Right lobe of liver (tissue), 6 donors: ENCODE data around the gene P2RX3. TPM values are rescaled to one million over a fixed set of nuclear protein-coding genes. Genes with fewer than 3 reads are reported as not detected.

Experiments
- ATAC-seq, 4 donors: fragments of 200-7000 bp; cut with Tn5 transposase; one replicate each; pipeline ENCODE4 v1.9.1; 2020; ENCODE audit warnings: mild to moderate bottlenecking in 4 of 4, moderate library complexity in 4 of 4
- DNase-seq, 3 donors: peaks; one replicate each; pipeline ENCODE4 v3.0.0-alpha.2; 2020
- H3K27ac ChIP-seq, 3 donors: fragments of 200-600 bp; one replicate each; pipeline ENCODE4 v1.8.0; 2022
- H3K27me3 ChIP-seq, 2 donors: fragments of 200-600 bp; one replicate each; pipeline ENCODE4 v1.8.0; 2022
- H3K36me3 ChIP-seq, 4 donors: fragments of 200-600 bp; sonication (generic) in 1 of 4; one replicate each; pipeline versions ENCODE4 v1.5.1 to v1.8.0; 2017 to 2022; ENCODE audit warnings: control low read depth in 1 of 4
- H3K4me1 ChIP-seq, 4 donors: fragments of 200-600 bp; sonication (generic) in 1 of 4; one replicate each; pipeline versions ENCODE4 v1.5.1 to v1.8.0; 2017 to 2022; ENCODE audit warnings: control low read depth in 1 of 4
- H3K4me3 ChIP-seq, 3 donors: fragments of 200-600 bp; one replicate each; pipeline ENCODE4 v1.8.0; 2022
- H3K9me3 ChIP-seq, 4 donors: fragments of 200-600 bp; sonication (generic) in 1 of 4; one replicate each; pipeline versions ENCODE4 v1.5.1 to v1.8.0; 2017 to 2022; ENCODE audit warnings: control low read depth in 1 of 4
- CTCF ChIP-seq, 4 donors: fragments of 200-600 bp in 3 of 4; fragments of 450-650 bp in 1 of 4; IDR thresholded peaks; one replicate each; pipeline versions ENCODE4 v1.5.1 to v1.8.0; 2016 to 2022; ENCODE audit warnings: antibody characterized with exemption in 4 of 4, mild to moderate bottlenecking in 2 of 4
- POLR2A ChIP-seq: fragments of 450-650 bp; IDR thresholded peaks from one replicate; pipeline ENCODE4 v1.6.1; 2017; ENCODE audit warnings: antibody characterized with exemption, mild to moderate bottlenecking
- WGBS: methylation state at CpG from one replicate; pipeline ENCODE4 v1.1.6; 2018; ENCODE audit warnings: low coverage, low lambda C conversion rate; ENCODE audit not compliant: insufficient coverage; ENCODE audit errors: missing lambda C conversion rate; 5-methylcytosine and 5-hydroxymethylcytosine counted together
- intact Hi-C, 2 donors: fragments of 100-400 bp; cut with DNase I; formaldehyde crosslinking; loops; one replicate each; pipeline versions ENCODE4 v1.11.2 to v1.14.1; 2022
- total RNA-seq, 6 experiments: library from RNA; depleted of rRNA in 2 of 6; stranded (reverse); fragments of >200 nt in 2 of 6; fragmentation: NEBNext Ultra II Directional in 3 of 6; extraction: Animal tissue kit (Norgen Biotek cat#: 25700) in 3 of 6; gene quantifications; one replicate each; pipeline versions ENCODE4 v1.1.0 to v1.2.4, GENCODE V29; 2016 to 2023
- donor health status: DM: no; HTN: yes; CAD: no.
- donor health status: DM: no; HTN: no; CAD: no.
- donor health status: DM: no; HTN: no; CAD: no.
- donor health status: DM: no; HTN: yes; CAD: no.
- donor health status: DM: no; HTN: yes; CAD: no.

The P2RX3 gene
- total RNA-seq, 6 experiments from 2014 or later = 0.63 to 2.1 (median 0.77) TPM; not detected in 2

DNA sequence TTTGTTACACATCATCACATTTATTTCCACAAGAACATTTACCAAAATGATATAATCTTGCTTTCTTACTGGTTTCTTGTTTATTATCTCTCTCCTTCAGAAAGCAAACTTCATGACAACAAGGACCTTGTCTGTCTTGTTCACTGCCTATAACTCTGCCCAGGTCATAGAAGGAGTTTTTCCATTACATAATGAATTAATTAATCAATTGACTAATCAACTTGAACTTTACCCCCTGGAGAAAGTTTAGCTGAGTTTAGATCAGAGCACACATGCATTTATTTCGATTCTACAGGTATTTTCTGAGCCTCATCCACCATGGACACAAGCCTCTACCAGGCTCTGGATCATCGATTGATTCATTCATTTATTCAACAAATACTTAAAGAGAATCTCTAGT lies 58.6 kb downstream of the P2RX3 start:
- Histone ChIP-seq H3K27me3 (no peaks in the 10 kb centered on the region), H3K9me3 (no peaks in the 10 kb centered on the region), H3K4me1 (peaks cover 0 to 12% (median 2%) of the 10 kb centered on the region in 4 donors), H3K4me3 (no peak overlapping the region), H3K27ac (no peak overlapping the region), H3K36me3 (no peaks in the 10 kb centered on the region)
- intact Hi-C loops = no loop called here
- TF ChIP-seq POLR2A = no peak
- TF ChIP-seq CTCF (IDR thresholded peaks at IDR 0.05) = no peak
- DNase-seq = no peak
- 54% methylated on average over 2 of the region's 2 CpGs for WGBS
- ATAC-seq = peak in 1 of 4 donors; percentile 53

DNA sequence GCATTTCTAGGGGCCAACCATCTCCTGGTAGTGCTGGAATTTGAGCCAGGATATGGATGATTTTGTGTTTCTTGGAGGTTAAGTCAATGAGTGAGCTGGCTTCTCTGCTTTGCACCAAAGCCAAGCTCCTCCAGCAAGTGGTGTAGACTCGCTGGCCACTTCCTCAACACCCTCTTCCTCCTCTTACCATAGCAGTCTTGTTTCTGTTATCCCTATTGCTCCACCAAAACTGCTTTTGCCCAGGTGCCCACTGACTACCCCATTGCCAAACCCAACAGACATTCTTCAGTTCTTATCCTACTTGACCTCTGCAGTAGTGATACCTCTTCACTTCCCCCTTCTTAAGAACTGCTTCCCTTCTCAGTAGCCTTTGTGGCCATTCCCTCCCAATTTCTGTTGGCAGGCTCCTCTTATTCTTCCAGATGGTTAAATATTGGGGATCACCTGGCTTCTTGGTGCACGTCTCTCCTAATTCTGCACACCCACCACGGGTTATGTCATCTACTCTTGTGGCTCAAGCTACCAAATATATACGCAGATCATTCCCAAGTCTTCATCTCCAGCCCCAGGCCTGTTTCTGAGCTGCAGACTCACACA lies 59.3 kb downstream of the P2RX3 start:
- intact Hi-C loops = no loop called here
- H3K36me3 ChIP-seq = no peaks in the 10 kb centered on the region
- no peaks in the 10 kb centered on the region for H3K27me3 ChIP-seq
- ATAC-seq = no peak
- no peak overlapping the region for H3K4me3 ChIP-seq
- no peaks in the 10 kb centered on the region for H3K9me3 ChIP-seq
- peaks cover 0 to 12% (median 2%) of the 10 kb centered on the region in 4 donors for H3K4me1 ChIP-seq
- WGBS = 82% methylated on average over 4 of the region's 4 CpGs
- no peak overlapping the region for H3K27ac ChIP-seq
- TF ChIP-seq POLR2A (no peak), CTCF (IDR thresholded peaks at IDR 0.05) (no peak)
- no peak for DNase-seq

- no peaks in the 10 kb centered on the region for H3K27me3 ChIP-seq
- TF ChIP-seq CTCF (IDR thresholded peaks at IDR 0.05) (no peak), POLR2A (no peak)
- DNase-seq (no peak), ATAC-seq (no peak)
- H3K9me3 ChIP-seq = no peaks in the 10 kb centered on the region
- WGBS = 85% methylated on average over 5 of the region's 5 CpGs
- no peak overlapping the region for H3K27ac ChIP-seq
- H3K4me1 ChIP-seq = peaks cover 0 to 12% (median 2%) of the 10 kb centered on the region in 4 donors
- no peak overlapping the region for H3K4me3 ChIP-seq
- no peaks in the 10 kb centered on the region for H3K36me3 ChIP-seq
- intact Hi-C loops = no loop called here
Measured at GRCh38 chr11:57399221-57399620, 61.1 kb downstream of the P2RX3 start.

- H3K27me3 ChIP-seq = no peaks in the 10 kb centered on the region
- intact Hi-C loops = no loop called here
- H3K9me3 ChIP-seq = no peaks in the 10 kb centered on the region
- no peaks in the 10 kb centered on the region for H3K36me3 ChIP-seq
- H3K4me1 ChIP-seq = peaks cover 0 to 12% (median 2%) of the 10 kb centered on the region in 4 donors
- no peak overlapping the region for H3K27ac ChIP-seq
- no peak overlapping the region for H3K4me3 ChIP-seq
- DNase-seq = no peak
- TF ChIP-seq POLR2A = no peak
- TF ChIP-seq CTCF (IDR thresholded peaks at IDR 0.05) = no peak
- 39% methylated on average over 2 of the region's 4 CpGs for WGBS
- ATAC-seq = peak; percentile 57 to 65 (median 64)
Measured at GRCh38 chr11:57399972-57400578, 61.9 kb downstream of the P2RX3 start.
